OCI-LY1 (cell line): ENCODE data around the gene SF3A1.

ENCODE experiments used
- H2AFZ ChIP-seq: fragments of 200-600 bp; sonication (generic), shearing (Covaris generic); 2 replicates; pipeline ENCODE4 v1.6.0; 2014; ENCODE audit warnings: antibody characterized with exemption, mild to moderate bottlenecking, low read length
- H3F3A ChIP-seq: fragments of 200-600 bp; sonication (generic), shearing (Covaris generic); 2 replicates; pipeline ENCODE4 v1.6.0; 2014; ENCODE audit warnings: mild to moderate bottlenecking, antibody characterized with exemption, low read length, moderate library complexity; ENCODE audit not compliant: insufficient read depth
- H3K27ac ChIP-seq: fragments of 200-600 bp; sonication (generic); 2 replicates; pipeline ENCODE4 v1.5.1; 2014; ENCODE audit warnings: low read length, mixed run types, mild to moderate bottlenecking, low read depth; ENCODE audit not compliant: poor library complexity, severe bottlenecking
- H3K27me3 ChIP-seq: fragments of 200-600 bp; sonication (generic); 2 replicates; pipeline ENCODE4 v1.6.0; 2014; ENCODE audit warnings: antibody characterized with exemption, mild to moderate bottlenecking, low read length, moderate library complexity; ENCODE audit not compliant: insufficient read depth
- H3K36me3 ChIP-seq: fragments of 200-600 bp; sonication (generic); 2 replicates; pipeline ENCODE4 v1.6.1; 2014; ENCODE audit warnings: mild to moderate bottlenecking, antibody characterized with exemption, low read length, moderate library complexity, mixed read lengths; ENCODE audit not compliant: insufficient read depth
- H3K4me1 ChIP-seq: fragments of 200-600 bp; sonication (generic); 2 replicates; pipeline ENCODE4 v1.5.1; 2014; ENCODE audit warnings: mild to moderate bottlenecking, low read length, moderate library complexity; ENCODE audit not compliant: insufficient read depth, severe bottlenecking
- H3K4me2 ChIP-seq: fragments of 200-600 bp; sonication (generic), shearing (Covaris generic); 2 replicates; pipeline ENCODE4 v1.6.1; 2014; ENCODE audit warnings: low read length
- H3K4me3 ChIP-seq: fragments of 200-600 bp; sonication (generic); 2 replicates; pipeline ENCODE4 v1.5.1; 2014; ENCODE audit warnings: low read length, low read depth, mild to moderate bottlenecking, mixed read lengths; ENCODE audit not compliant: poor library complexity, severe bottlenecking
- H3K79me2 ChIP-seq: fragments of 200-600 bp; shearing (Covaris generic); 2 replicates; pipeline ENCODE4 v1.6.1; 2016; ENCODE audit warnings: mixed run types, low read length, mixed read lengths; ENCODE audit not compliant: insufficient read depth
- H3K9ac ChIP-seq: fragments of 200-600 bp; sonication (generic), shearing (Covaris generic); 2 replicates; pipeline ENCODE4 v1.6.1; 2014; ENCODE audit warnings: mild to moderate bottlenecking, low read length, mixed read lengths
- H3K9me2 ChIP-seq: fragments of 200-600 bp; sonication (generic), shearing (Covaris generic); 2 replicates; pipeline ENCODE4 v1.6.1; 2014; ENCODE audit warnings: low read depth, mild to moderate bottlenecking, low read length, mixed read lengths
- H3K9me3 ChIP-seq: fragments of 200-600 bp; shearing (Covaris generic); 2 replicates; pipeline ENCODE4 v1.6.1; 2014; ENCODE audit warnings: low read length, mixed read lengths
- H4K20me1 ChIP-seq: fragments of 200-600 bp; sonication (generic), shearing (Covaris generic); 2 replicates; pipeline ENCODE4 v1.6.0; 2016; ENCODE audit warnings: mild to moderate bottlenecking, low read length; ENCODE audit not compliant: insufficient read depth
- EZH2 ChIP-seq: fragments of 200-600 bp; sonication (generic), shearing (Covaris generic); IDR thresholded peaks from 2 replicates; pipeline ENCODE4 v1.8.0; 2017; ENCODE audit warnings: borderline replicate concordance, mixed run types, mild to moderate bottlenecking, antibody characterized with exemption, low read length, moderate library complexity, mixed read lengths
- TF ChIP-seq, protein P1 (sequence below): fragments of 200-600 bp; sonication (generic), shearing (Covaris generic); IDR thresholded peaks from 2 replicates; pipeline ENCODE4 v1.5.1; 2017; ENCODE audit warnings: mild to moderate bottlenecking, antibody characterized with exemption, low read length, moderate library complexity, mixed read lengths

Gene SF3A1

DNA sequence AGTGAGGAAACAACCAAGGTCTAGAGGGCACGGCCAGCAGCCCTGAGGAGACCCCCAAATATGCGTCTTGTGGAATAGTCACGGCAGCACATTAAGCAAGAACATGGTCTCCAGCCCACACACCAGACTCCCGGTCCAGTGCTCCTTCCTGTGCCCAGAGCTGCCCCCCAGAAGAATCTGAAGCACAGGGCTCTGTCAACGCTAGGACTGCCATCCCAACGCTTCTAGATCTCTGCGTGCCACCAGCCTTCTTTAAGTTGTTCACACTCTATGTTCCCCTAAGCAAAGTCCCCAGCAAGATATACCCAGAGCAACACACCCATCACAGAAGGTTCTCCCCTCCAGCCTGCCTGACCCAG, 36.6 kb upstream of the SF3A1 start:
- no peaks in the 10 kb centered on the region for H3K79me2 ChIP-seq
- TF ChIP-seq EZH2, result no peak
- TF ChIP-seq, protein P1, sequence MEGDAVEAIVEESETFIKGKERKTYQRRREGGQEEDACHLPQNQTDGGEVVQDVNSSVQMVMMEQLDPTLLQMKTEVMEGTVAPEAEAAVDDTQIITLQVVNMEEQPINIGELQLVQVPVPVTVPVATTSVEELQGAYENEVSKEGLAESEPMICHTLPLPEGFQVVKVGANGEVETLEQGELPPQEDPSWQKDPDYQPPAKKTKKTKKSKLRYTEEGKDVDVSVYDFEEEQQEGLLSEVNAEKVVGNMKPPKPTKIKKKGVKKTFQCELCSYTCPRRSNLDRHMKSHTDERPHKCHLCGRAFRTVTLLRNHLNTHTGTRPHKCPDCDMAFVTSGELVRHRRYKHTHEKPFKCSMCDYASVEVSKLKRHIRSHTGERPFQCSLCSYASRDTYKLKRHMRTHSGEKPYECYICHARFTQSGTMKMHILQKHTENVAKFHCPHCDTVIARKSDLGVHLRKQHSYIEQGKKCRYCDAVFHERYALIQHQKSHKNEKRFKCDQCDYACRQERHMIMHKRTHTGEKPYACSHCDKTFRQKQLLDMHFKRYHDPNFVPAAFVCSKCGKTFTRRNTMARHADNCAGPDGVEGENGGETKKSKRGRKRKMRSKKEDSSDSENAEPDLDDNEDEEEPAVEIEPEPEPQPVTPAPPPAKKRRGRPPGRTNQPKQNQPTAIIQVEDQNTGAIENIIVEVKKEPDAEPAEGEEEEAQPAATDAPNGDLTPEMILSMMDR, result no peak
- peaks cover 6% of the 10 kb centered on the region; the same call in 1 of the 2 replicates for H3K36me3 ChIP-seq
- H3K4me2 ChIP-seq, result peak overlapping the region; percentile 40; the same call in 1 of the 2 replicates
- H3K9ac ChIP-seq, result no peak overlapping the region; the same call in 1 of the 2 replicates
- no peak overlapping the region; the same call in 1 of the 2 replicates for H2AFZ ChIP-seq
- no peaks in the 10 kb centered on the region for H4K20me1 ChIP-seq
- no peak overlapping the region for H3K4me3 ChIP-seq
- H3K27ac ChIP-seq, result no peak overlapping the region
- no peaks in the 10 kb centered on the region for H3F3A ChIP-seq
- H3K9me3 ChIP-seq, result peaks cover 7% of the 10 kb centered on the region
- no peaks in the 10 kb centered on the region for H3K9me2 ChIP-seq
- peaks cover 36% of the 10 kb centered on the region for H3K4me1 ChIP-seq
- peaks cover 6% of the 10 kb centered on the region for H3K27me3 ChIP-seq

DNA sequence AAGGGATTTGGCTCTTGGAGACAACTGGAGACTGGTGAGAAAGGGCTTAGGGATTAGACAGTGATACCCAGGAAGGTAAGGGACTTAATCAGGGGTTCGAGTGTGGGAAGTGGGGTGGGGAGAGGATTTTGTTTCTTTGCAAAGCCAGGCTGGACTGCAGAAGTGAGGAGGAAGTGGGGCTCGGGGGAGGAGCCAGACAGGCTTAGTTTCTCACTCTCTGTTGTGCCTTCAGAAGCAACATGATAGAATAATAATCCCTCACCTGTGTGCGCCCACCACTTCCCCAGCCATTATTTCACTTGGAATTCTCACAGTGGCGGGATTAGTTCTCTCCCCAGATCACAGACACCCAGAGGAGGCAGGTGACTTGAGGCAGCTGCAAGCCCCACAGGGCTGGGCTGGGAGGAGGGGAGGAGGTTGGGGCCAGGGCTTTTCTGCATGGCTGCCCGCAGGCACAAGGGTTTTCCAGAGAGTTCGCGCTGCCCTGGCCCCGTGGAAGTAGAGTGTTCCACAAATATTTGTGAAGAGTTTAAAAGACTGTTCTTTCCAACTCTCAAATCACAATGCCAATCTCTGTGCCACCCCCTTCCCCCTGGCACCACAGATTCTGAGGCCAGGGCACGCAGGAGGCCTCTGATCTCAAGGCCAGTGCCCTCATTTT, 36.1 kb upstream of the SF3A1 start:
- Histone ChIP-seq H3K79me2 (no peaks in the 10 kb centered on the region), H3K27me3 (peaks cover 5% of the 10 kb centered on the region), H3K36me3 (peaks cover 6% of the 10 kb centered on the region; the same call in 1 of the 2 replicates), H3K27ac (peak overlapping the region; percentile 6), H2AFZ (peak overlapping the region; percentile 1; the same call in 1 of the 2 replicates), H3K9ac (peak overlapping the region; percentile 1; the same call in 1 of the 2 replicates), H4K20me1 (no peaks in the 10 kb centered on the region), H3K4me3 (peak overlapping the region; percentile 8), H3K4me1 (peaks cover 36% of the 10 kb centered on the region), H3K9me3 (peaks cover 7% of the 10 kb centered on the region), H3K9me2 (no peaks in the 10 kb centered on the region), H3F3A (no peaks in the 10 kb centered on the region), H3K4me2 (peak overlapping the region; percentile 40)
- TF ChIP-seq EZH2, result no peak
- TF ChIP-seq, protein P1, result no peak

DNA sequence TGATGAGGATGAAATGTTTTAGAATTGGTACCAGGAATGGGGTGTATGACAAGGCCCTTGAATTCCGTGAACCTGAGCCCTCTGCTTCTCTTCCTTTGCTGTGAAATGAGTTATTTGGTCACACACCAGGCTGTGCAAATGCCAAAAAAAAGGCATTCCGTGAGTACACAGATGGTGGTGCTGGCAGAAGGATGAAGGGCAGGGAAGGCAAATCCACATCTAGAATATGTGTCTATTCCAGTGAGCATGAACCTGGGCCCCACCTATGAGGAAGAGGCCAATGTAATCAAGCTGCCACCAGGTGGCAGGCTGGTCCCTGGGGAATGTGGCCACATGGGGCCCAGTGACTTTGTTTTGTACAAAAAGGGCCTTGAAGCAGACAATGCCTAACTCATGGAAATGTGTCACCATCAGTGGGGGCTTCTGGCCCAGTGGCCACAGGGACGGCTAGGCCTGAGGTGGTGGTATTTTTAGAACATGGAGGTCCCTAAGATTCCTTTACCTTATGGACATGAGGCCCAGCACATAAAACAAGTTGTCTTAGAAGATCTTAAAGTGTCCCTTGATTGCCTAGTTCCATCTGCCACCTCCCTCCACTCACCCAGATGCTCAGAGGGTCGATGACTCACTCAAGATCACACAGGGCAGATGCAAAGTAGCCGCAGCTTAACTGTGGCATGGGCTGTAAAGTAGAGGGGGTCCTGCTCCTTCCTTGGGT, 34.4 kb upstream of the SF3A1 start:
- Histone ChIP-seq H3K79me2 (no peaks in the 10 kb centered on the region), H3K4me3 (no peak overlapping the region), H3K9me2 (no peaks in the 10 kb centered on the region), H3K36me3 (peaks cover 6% of the 10 kb centered on the region; the same call in 1 of the 2 replicates), H4K20me1 (no peaks in the 10 kb centered on the region), H3K4me2 (peak overlapping the region; percentile 26; the same call in 1 of the 2 replicates), H3F3A (no peaks in the 10 kb centered on the region), H3K9me3 (peaks cover 7% of the 10 kb centered on the region), H2AFZ (no peak overlapping the region), H3K9ac (peak overlapping the region; percentile 37; the same call in 1 of the 2 replicates), H3K27ac (peak overlapping the region; percentile 64), H3K4me1 (peaks cover 33% of the 10 kb centered on the region), H3K27me3 (no peaks in the 10 kb centered on the region; the same call in 1 of the 2 replicates)
- no peak for TF ChIP-seq EZH2
- TF ChIP-seq, protein P1, result peak; percentile 90
